PFSK-1 (cell line): Measurements from ENCODE around the gene DENND6B.

Source experiments
- FOXP2 ChIP-seq: optimal IDR thresholded peaks from 2 replicates; pipeline ENCODE3; 2011; ENCODE audit warnings: borderline replicate concordance, control low read depth, inconsistent platforms; ENCODE audit not compliant: insufficient read depth; ENCODE audit errors: extremely low read length, extremely low read depth
- POLR2AphosphoS5 ChIP-seq: IDR thresholded peaks from 2 replicates; pipeline ENCODE4 v1.6.1; 2012; ENCODE audit warnings: low read depth, mild to moderate bottlenecking, control low read depth, low read length, moderate library complexity
- REST ChIP-seq, 2 experiments: IDR thresholded peaks; 2 replicates each; pipeline versions ENCODE4 v1.6.1 to v1.8.0; 2011 to 2012; ENCODE audit warnings: low read depth in 2 of 2, low read length in 2 of 2, control low read depth in 1 of 2, inconsistent platforms in 1 of 2, mild to moderate bottlenecking in 1 of 2, moderate library complexity in 1 of 2; ENCODE audit not compliant: insufficient read depth in 1 of 2
- SIN3A ChIP-seq: IDR thresholded peaks from 2 replicates; pipeline ENCODE4 v1.6.1; 2012; ENCODE audit warnings: mild to moderate bottlenecking, low read length, moderate library complexity, borderline replicate concordance; ENCODE audit not compliant: insufficient read depth
- TAF1 ChIP-seq: IDR thresholded peaks from 2 replicates; pipeline ENCODE4 v1.6.1; 2012; ENCODE audit warnings: low read length, control low read depth, borderline replicate concordance; ENCODE audit not compliant: insufficient read depth

The DENND6B gene

DNA sequence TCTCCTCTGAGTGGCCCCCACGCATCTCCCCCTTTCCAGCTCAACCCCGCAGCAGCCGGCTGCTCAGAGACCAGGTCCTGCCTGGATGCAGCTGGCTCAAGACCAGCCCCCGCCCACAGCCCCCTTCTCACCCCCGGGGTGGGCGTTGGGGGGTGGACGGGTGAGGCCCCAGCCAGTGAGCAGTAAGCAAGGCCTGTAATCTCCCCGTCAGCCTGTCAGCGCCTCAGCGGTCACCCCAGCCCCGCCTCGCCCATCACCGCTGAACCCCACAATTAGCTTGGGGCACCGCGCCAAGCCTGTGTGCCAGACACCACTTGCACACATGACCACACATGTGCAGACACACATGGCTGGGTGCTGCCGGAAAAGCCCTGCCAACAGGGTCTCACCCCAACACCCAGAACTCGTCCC, 25.2 kb downstream of the DENND6B start:
- TF ChIP-seq TAF1 (no peak), FOXP2 (no peak), SIN3A (no peak), POLR2AphosphoS5 (no peak), REST (IDR thresholded peaks at IDR 0.05; ENCODE audit: insufficient read depth in 1 of 2, low read depth in 2 of 2, low read length in 2 of 2) (no peak)

DNA sequence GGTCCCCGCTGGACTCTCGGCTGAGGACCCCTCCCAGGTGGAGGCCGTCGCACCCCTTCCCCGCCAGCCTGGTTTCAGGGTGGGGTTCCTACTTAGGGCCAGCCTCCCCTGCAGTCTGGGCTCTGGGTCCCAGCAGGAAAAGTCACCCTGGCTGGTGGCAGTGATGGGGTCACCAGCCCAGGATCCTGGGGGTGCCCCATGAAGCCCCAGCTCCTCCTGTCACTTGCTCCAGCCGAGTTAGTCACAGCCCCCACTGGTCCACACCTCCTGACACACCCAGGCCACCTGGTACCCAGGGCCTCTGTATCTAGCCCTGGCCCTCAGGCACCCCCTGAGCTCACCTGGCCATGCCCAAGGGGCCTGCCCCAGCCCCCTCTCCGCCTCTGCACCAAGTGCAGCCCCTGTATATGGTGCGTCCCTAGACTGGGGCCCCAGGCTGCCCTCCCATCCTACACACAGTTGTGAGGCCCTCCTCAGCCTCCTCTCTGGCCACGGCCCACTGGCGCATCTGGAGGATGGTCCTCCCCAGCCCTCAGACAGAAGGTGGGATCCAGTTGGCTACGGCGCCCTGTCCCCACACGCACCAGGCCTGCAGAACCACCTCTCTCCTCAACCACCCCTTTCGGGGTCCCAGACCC, 26.1 kb downstream of the DENND6B start:
- TF ChIP-seq SIN3A (no peak), FOXP2 (no peak), POLR2AphosphoS5 (no peak), TAF1 (no peak), REST (IDR thresholded peaks at IDR 0.05; ENCODE audit: insufficient read depth in 1 of 2, low read depth in 2 of 2, low read length in 2 of 2) (no peak)

- no peak for TF ChIP-seq REST (IDR thresholded peaks at IDR 0.05; ENCODE audit: insufficient read depth in 1 of 2, low read depth in 2 of 2, low read length in 2 of 2)
- no peak for TF ChIP-seq POLR2AphosphoS5
- TF ChIP-seq TAF1: no peak
- TF ChIP-seq FOXP2: no peak
- TF ChIP-seq SIN3A: no peak
Observed at GRCh38 chr22:50299785-50300619, 26.8 kb downstream of the DENND6B start.

GRCh38 chr22:50298937-50299784, 27.7 kb downstream of the DENND6B start:
- no peak for TF ChIP-seq REST (IDR thresholded peaks at IDR 0.05; ENCODE audit: insufficient read depth in 1 of 2, low read depth in 2 of 2, low read length in 2 of 2)
- no peak for TF ChIP-seq FOXP2
- TF ChIP-seq POLR2AphosphoS5: no peak
- no peak for TF ChIP-seq TAF1
- no peak for TF ChIP-seq SIN3A
